Sigmoid colon (tissue), 4 donors: ENCODE measurements around the gene FAM162A.

ENCODE experiments used
- EP300 ChIP-seq, 4 donors: sonication (generic); formaldehyde crosslinking; IDR thresholded peaks; one replicate each; pipeline ENCODE4 v1.6.1; 2017; ENCODE audit warnings: antibody characterized with exemption in 4 of 4
- POLR2A ChIP-seq, 2 donors: fragments of 450-650 bp; IDR thresholded peaks; one replicate each; pipeline ENCODE4 v1.6.1; 2016; ENCODE audit warnings: antibody characterized with exemption in 2 of 2, mild to moderate bottlenecking in 2 of 2, moderate library complexity in 2 of 2
- TF ChIP-seq, protein P1 (sequence below), 4 experiments: fragments of 450-650 bp in 3 of 4; fragments of 200-600 bp in 1 of 4; IDR thresholded peaks; one replicate each; pipeline ENCODE4 v1.5.1; 2016 to 2019; ENCODE audit warnings: antibody characterized with exemption in 4 of 4, mild to moderate bottlenecking in 3 of 4, moderate library complexity in 2 of 4

- TF ChIP-seq, protein P1, sequence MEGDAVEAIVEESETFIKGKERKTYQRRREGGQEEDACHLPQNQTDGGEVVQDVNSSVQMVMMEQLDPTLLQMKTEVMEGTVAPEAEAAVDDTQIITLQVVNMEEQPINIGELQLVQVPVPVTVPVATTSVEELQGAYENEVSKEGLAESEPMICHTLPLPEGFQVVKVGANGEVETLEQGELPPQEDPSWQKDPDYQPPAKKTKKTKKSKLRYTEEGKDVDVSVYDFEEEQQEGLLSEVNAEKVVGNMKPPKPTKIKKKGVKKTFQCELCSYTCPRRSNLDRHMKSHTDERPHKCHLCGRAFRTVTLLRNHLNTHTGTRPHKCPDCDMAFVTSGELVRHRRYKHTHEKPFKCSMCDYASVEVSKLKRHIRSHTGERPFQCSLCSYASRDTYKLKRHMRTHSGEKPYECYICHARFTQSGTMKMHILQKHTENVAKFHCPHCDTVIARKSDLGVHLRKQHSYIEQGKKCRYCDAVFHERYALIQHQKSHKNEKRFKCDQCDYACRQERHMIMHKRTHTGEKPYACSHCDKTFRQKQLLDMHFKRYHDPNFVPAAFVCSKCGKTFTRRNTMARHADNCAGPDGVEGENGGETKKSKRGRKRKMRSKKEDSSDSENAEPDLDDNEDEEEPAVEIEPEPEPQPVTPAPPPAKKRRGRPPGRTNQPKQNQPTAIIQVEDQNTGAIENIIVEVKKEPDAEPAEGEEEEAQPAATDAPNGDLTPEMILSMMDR (IDR thresholded peaks at IDR 0.05) = no peak
- no peak for TF ChIP-seq POLR2A (IDR thresholded peaks at IDR 0.05)
- TF ChIP-seq EP300 (IDR thresholded peaks at IDR 0.05) = no peak
Observed at GRCh38 chr3:122409446-122409845, 25.5 kb downstream of the FAM162A start.
